HG02973 (cell line): ENCODE data around the gene SIDT1.
"Not testable (repeated sequence)": the region's sequence is repeated elsewhere in the genome, so short reads cannot be mapped to it uniquely, and the experiment has no call there.

Source experiments
- ATAC-seq: cut with Tn5 transposase; IDR thresholded peaks from one replicate; pipeline ENCODE4 v1.9.1; 2021; ENCODE audit warnings: moderate library complexity; ENCODE audit not compliant: unreplicated experiment

Gene SIDT1

GRCh38 chr3:113631573-113631972 lies 99.2 kb downstream of the SIDT1 start:
- no peak for ATAC-seq

- ATAC-seq, result no peak
Observed at GRCh38 chr3:113634782-113635474, 102.6 kb downstream of the SIDT1 start.

GRCh38 chr3:113636034-113636433 lies 103.7 kb downstream of the SIDT1 start:
- not testable (repeated sequence) for ATAC-seq

GRCh38 chr3:113637756-113638155 lies 105.4 kb downstream of the SIDT1 start:
- no peak for ATAC-seq

- no peak for ATAC-seq
Observed at GRCh38 chr3:113638910-113639309, 106.6 kb downstream of the SIDT1 start.

GRCh38 chr3:113643583-113643982 lies 111.2 kb downstream of the SIDT1 start:
- ATAC-seq, result no peak

- no peak for ATAC-seq
Observed at GRCh38 chr3:113648524-113648923, 116.2 kb downstream of the SIDT1 start.

- no peak for ATAC-seq
Observed at GRCh38 chr3:113649174-113649845, 117.0 kb downstream of the SIDT1 start.

- no peak for ATAC-seq
Observed at GRCh38 chr3:113654310-113654709, 122.0 kb downstream of the SIDT1 start.

- ATAC-seq, result no peak
Observed at GRCh38 chr3:113654851-113655250, 122.5 kb downstream of the SIDT1 start.

GRCh38 chr3:113658107-113658506 lies 125.8 kb downstream of the SIDT1 start:
- ATAC-seq, result no peak

- ATAC-seq, result no peak
Observed at GRCh38 chr3:113659101-113659541, 126.8 kb downstream of the SIDT1 start.

- ATAC-seq, result no peak
Observed at GRCh38 chr3:113659996-113660395, 127.6 kb downstream of the SIDT1 start.

- ATAC-seq, result no peak
Observed at GRCh38 chr3:113660458-113660857, 128.1 kb downstream of the SIDT1 start.

- no peak for ATAC-seq
Observed at GRCh38 chr3:113660896-113661295, 128.5 kb downstream of the SIDT1 start.

GRCh38 chr3:113662824-113663223 lies 130.5 kb downstream of the SIDT1 start:
- ATAC-seq, result no peak

GRCh38 chr3:113663324-113663750 lies 131.0 kb downstream of the SIDT1 start:
- ATAC-seq, result no peak

GRCh38 chr3:113663761-113664160 lies 131.4 kb downstream of the SIDT1 start:
- no peak for ATAC-seq

GRCh38 chr3:113664523-113665094 lies 132.3 kb downstream of the SIDT1 start:
- no peak for ATAC-seq

- ATAC-seq, result no peak
Observed at GRCh38 chr3:113668015-113668414, 135.7 kb downstream of the SIDT1 start.

- no peak for ATAC-seq
Observed at GRCh38 chr3:113673593-113673992, 141.2 kb downstream of the SIDT1 start.

- ATAC-seq, result no peak
Observed at GRCh38 chr3:113676261-113676660, 143.9 kb downstream of the SIDT1 start.
